Stimulated activated CD4-positive, alpha-beta T cell treated with anti-CD3 and anti-CD28 coated beads, Interleukin-15, amount 100 ng/mL, for 48 hours (primary cell): ENCODE results near the gene SMARCB1.

Experiments
- DNase-seq, 2 donors: peaks; one replicate each; pipeline ENCODE4 v3.0.0-alpha.2; 2020; ENCODE audit warnings: low read depth in 2 of 2

The SMARCB1 gene

GRCh38 chr22:23786752-23787599 lies at the start of gene SMARCB1:
SMARCB1 (plus strand) TSS chr22:23786966; CDS start chr22:23787170, 204 bp downstream.
- peak; percentile 83 to 87 for DNase-seq

GRCh38 chr22:23737696-23738095 lies 49.1 kb upstream of the SMARCB1 start:
- no peak for DNase-seq

- no peak for DNase-seq
Measured at GRCh38 chr22:23742505-23743264, 44.1 kb upstream of the SMARCB1 start.

- no peak for DNase-seq
Measured at GRCh38 chr22:23743303-23743705, 43.5 kb upstream of the SMARCB1 start.

GRCh38 chr22:23744001-23744400 lies 42.8 kb upstream of the SMARCB1 start:
- DNase-seq: no peak

GRCh38 chr22:23744485-23744884 lies 42.3 kb upstream of the SMARCB1 start:
- DNase-seq: no peak

GRCh38 chr22:23745791-23746190 lies 41.0 kb upstream of the SMARCB1 start:
- DNase-seq: no peak

- no peak for DNase-seq
Measured at GRCh38 chr22:23749841-23750301, 36.9 kb upstream of the SMARCB1 start.

- no peak for DNase-seq
Measured at GRCh38 chr22:23750367-23750713, 36.4 kb upstream of the SMARCB1 start.

- peak; percentile 58 to 76 for DNase-seq
Measured at GRCh38 chr22:23750714-23751440, 35.9 kb upstream of the SMARCB1 start, which contains the start of gene ZNF70. ZNF70 (minus strand) TSS chr22:23751112; CDS start chr22:23745140, 5,972 bp downstream.

- no peak for DNase-seq
Measured at GRCh38 chr22:23751441-23751996, 35.2 kb upstream of the SMARCB1 start.

- DNase-seq: no peak
Measured at GRCh38 chr22:23752090-23752691, 34.6 kb upstream of the SMARCB1 start.

GRCh38 chr22:23752750-23753149 lies 34.0 kb upstream of the SMARCB1 start:
- no peak for DNase-seq

GRCh38 chr22:23753385-23753784 lies 33.4 kb upstream of the SMARCB1 start:
- DNase-seq: no peak

- no peak for DNase-seq
Measured at GRCh38 chr22:23754220-23754919, 32.4 kb upstream of the SMARCB1 start, which contains the start of gene VPREB3. VPREB3 (minus strand) TSS chr22:23754425; CDS start chr22:23754363, 62 bp downstream.

- no peak for DNase-seq
Measured at GRCh38 chr22:23754980-23755636, 31.7 kb upstream of the SMARCB1 start.

- DNase-seq: no peak
Measured at GRCh38 chr22:23755711-23756110, 31.1 kb upstream of the SMARCB1 start.

- no peak for DNase-seq
Measured at GRCh38 chr22:23756891-23757290, 29.9 kb upstream of the SMARCB1 start.

- DNase-seq: no peak
Measured at GRCh38 chr22:23759566-23759965, 27.2 kb upstream of the SMARCB1 start.

GRCh38 chr22:23760056-23760455 lies 26.7 kb upstream of the SMARCB1 start:
- no peak for DNase-seq
